HG02763 (cell line): ENCODE results near the gene ZDHHC8.

Experiments used
- ATAC-seq: cut with Tn5 transposase; IDR thresholded peaks from one replicate; pipeline ENCODE4 v1.9.1; 2021; ENCODE audit warnings: mild to moderate bottlenecking, moderate library complexity; ENCODE audit not compliant: unreplicated experiment

The ZDHHC8 gene

DNA sequence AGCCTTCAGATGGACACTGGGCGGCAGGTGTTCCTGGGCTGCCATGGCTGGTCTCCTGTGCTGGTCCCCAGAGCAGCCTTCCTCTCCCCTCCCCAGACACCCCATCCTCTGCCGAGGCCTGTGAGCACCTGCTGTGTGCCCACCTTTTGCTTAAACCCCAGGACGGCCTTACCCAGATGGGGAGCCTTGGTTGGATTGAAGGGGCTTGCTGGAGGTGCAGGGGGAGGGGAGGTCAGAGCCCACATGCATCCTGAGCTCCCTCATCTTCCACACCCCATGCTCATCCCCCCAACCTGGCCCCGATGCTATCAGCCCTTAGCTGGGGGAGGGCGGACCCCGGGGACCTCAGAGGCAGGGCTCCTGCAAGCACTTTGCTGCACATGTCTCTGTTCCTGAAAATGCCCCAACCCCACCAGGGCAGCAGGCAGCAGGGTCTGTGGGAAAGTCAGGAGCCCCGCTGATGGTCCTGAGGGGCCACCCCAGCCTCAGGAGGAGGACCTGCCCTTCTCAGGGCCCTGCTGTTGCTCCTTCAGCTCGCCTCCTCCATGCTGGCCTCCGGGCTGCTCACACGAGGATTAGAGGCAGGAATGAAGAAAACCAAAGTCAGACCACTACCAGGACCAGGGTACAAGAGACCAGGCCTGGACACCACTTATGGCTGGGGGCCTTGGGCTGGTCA, 60.8 kb downstream of the ZDHHC8 start:
- ATAC-seq, result no peak

GRCh38 chr22:20192972-20193760, 61.6 kb downstream of the ZDHHC8 start:
- no peak for ATAC-seq

GRCh38 chr22:20193761-20194494, 62.3 kb downstream of the ZDHHC8 start:
- no peak for ATAC-seq

GRCh38 chr22:20194681-20195593, 63.3 kb downstream of the ZDHHC8 start:
- ATAC-seq, result no peak

DNA sequence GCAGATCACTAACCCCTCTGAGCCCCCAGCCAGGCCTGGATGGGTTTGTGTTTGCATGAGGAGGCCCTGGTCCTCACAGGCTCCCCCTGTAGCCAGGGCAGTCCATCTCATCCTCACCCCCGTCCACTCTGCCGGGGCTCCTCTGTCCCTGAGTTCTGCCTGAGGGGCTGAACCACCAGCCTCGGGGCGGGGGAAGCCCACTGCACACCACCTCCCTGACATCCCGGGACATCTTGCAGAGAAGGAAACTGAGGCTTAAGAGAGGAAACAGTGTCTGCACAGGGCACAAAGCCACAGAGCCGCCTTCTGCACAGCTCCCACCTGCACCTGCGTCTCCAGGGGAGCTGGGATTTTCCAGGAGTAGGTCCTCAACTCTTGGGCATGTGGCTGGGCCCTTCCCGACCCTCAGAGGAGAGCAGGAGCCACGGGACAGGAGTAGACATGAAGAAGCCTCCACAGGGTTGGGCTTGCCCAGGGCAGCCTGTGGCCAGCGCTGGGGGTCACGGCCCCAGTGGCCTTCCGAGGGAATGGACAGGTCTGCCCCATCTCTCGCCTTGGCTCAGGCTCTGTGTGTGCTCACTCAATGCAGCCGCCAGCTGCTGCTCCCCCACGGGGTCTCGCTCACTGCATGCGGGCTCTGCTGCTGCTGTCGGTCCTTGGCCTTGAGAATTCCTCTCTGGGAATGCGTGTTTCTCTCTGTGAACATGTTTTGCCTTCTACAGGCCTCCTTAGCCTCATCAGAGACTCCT, 64.7 kb downstream of the ZDHHC8 start:
- ATAC-seq, result no peak
